ENCODE results near the gene ARHGEF12.

ARHGEF12 gene

GRCh38 chr11:120521176-120521575 is 185.0 kb downstream of the ARHGEF12 start:
- no peak for DNase-seq

- no peak for DNase-seq
These were observed 185.8 kb downstream of the ARHGEF12 start for GRCh38 chr11:120522021-120522420.

- DNase-seq: no peak
These were observed 186.5 kb downstream of the ARHGEF12 start for GRCh38 chr11:120522736-120523135.

GRCh38 chr11:120523196-120523595 is 187.0 kb downstream of the ARHGEF12 start:
- DNase-seq: no peak

- DNase-seq: no peak
These were observed 188.4 kb downstream of the ARHGEF12 start for GRCh38 chr11:120524536-120525085.

- DNase-seq: no peak
These were observed 189.3 kb downstream of the ARHGEF12 start for GRCh38 chr11:120525261-120526171.

GRCh38 chr11:120526241-120526640 is 190.0 kb downstream of the ARHGEF12 start:
- DNase-seq: no peak

GRCh38 chr11:120527111-120527761 is 191.0 kb downstream of the ARHGEF12 start:
- DNase-seq: no peak

GRCh38 chr11:120528749-120529148 is 192.5 kb downstream of the ARHGEF12 start:
- DNase-seq: no peak

- DNase-seq: no peak
These were observed 193.0 kb downstream of the ARHGEF12 start for GRCh38 chr11:120529214-120529613.

- no peak for DNase-seq
These were observed 193.7 kb downstream of the ARHGEF12 start for GRCh38 chr11:120529911-120530310.

GRCh38 chr11:120532082-120532831 is 196.0 kb downstream of the ARHGEF12 start:
- DNase-seq: no peak

GRCh38 chr11:120532832-120533196 is 196.6 kb downstream of the ARHGEF12 start:
- DNase-seq: no peak

GRCh38 chr11:120536091-120536796 is 200.0 kb downstream of the ARHGEF12 start:
- DNase-seq: no peak

- DNase-seq: no peak
These were observed 200.6 kb downstream of the ARHGEF12 start for GRCh38 chr11:120536797-120537169.

- no peak for DNase-seq
These were observed 201.8 kb downstream of the ARHGEF12 start for GRCh38 chr11:120537996-120538395.

- no peak for DNase-seq
These were observed 202.5 kb downstream of the ARHGEF12 start for GRCh38 chr11:120538707-120539106.
